GM23338 (cell line): ENCODE measurements around the gene LAMB3. TPM values are rescaled to one million over a fixed set of nuclear protein-coding genes. Genes with fewer than 3 reads are reported as not detected.

Source experiments
- ATAC-seq: fragments of 200-7000 bp; cut with Tn5 transposase; 3 replicates; pipeline ENCODE4 v1.9.1; 2020
- DNase-seq: peaks from one replicate; pipeline ENCODE4 v3.0.0-alpha.2; 2015; ENCODE audit warnings: low spot score
- H2AFZ ChIP-seq: fragments of 200-600 bp; sonication (generic); 2 replicates; pipeline ENCODE4 v1.8.0; 2016; ENCODE audit warnings: antibody characterized with exemption, mild to moderate bottlenecking, moderate library complexity
- H3F3A ChIP-seq: fragments of 200-600 bp; sonication (generic); replicated peaks from 2 replicates; pipeline ENCODE4 v1.8.0; 2017; ENCODE audit warnings: antibody characterized with exemption, mixed run types, low read depth
- H3K27ac ChIP-seq: fragments of 200-600 bp; sonication (generic); 2 replicates; pipeline ENCODE4 v1.6.1; 2016; ENCODE audit warnings: low read depth
- H3K27me3 ChIP-seq: fragments of 200-600 bp; sonication (generic); 2 replicates; pipeline ENCODE4 v1.8.0; 2016; ENCODE audit warnings: mild to moderate bottlenecking, mixed run types, moderate library complexity; ENCODE audit not compliant: insufficient read depth
- H3K36me3 ChIP-seq: fragments of 200-600 bp; sonication (generic); 2 replicates; pipeline ENCODE4 v1.8.0; 2016; ENCODE audit warnings: mild to moderate bottlenecking; ENCODE audit not compliant: insufficient read depth
- H3K4me1 ChIP-seq: fragments of 200-600 bp; sonication (generic); 2 replicates; pipeline ENCODE4 v1.8.0; 2016; ENCODE audit warnings: mild to moderate bottlenecking, moderate library complexity; ENCODE audit not compliant: insufficient read depth
- H3K4me2 ChIP-seq: fragments of 200-600 bp; sonication (generic); 2 replicates; pipeline ENCODE4 v1.7.1; 2017; ENCODE audit warnings: mixed run types
- H3K4me3 ChIP-seq: fragments of 200-600 bp; sonication (generic); 2 replicates; pipeline ENCODE4 v1.6.1; 2016; ENCODE audit warnings: mixed run types
- H3K79me2 ChIP-seq: fragments of 200-600 bp; sonication (generic); replicated peaks from 2 replicates; pipeline ENCODE4 v1.8.0; 2017; ENCODE audit warnings: mild to moderate bottlenecking; ENCODE audit not compliant: insufficient read depth
- H3K9me2 ChIP-seq: fragments of 200-600 bp; sonication (generic); 2 replicates; pipeline ENCODE4 v1.8.0; 2017; ENCODE audit not compliant: insufficient read depth
- H4K20me1 ChIP-seq: fragments of 200-600 bp; sonication (generic); replicated peaks from 2 replicates; pipeline ENCODE4 v1.8.0; 2017; ENCODE audit warnings: mild to moderate bottlenecking; ENCODE audit not compliant: insufficient read depth
- H3K27ac Mint-ChIP-seq: 2 replicates; pipeline ENCODE4 v1.8.0; 2020; ENCODE audit warnings: inconsistent platforms, mild to moderate bottlenecking, moderate library complexity, mixed read lengths
- H3K27me3 Mint-ChIP-seq: 3 replicates; pipeline ENCODE4 v1.8.0; 2022; ENCODE audit warnings: low read depth, mild to moderate bottlenecking, moderate library complexity, mixed read lengths, inconsistent platforms; ENCODE audit not compliant: insufficient read depth, poor library complexity
- H3K36me3 Mint-ChIP-seq: 3 replicates; pipeline ENCODE4 v1.8.0; 2021; ENCODE audit warnings: low read depth, mild to moderate bottlenecking, inconsistent platforms, moderate library complexity, mixed read lengths
- H3K4me1 Mint-ChIP-seq: 3 replicates; pipeline ENCODE4 v1.8.0; 2020; ENCODE audit warnings: mild to moderate bottlenecking, inconsistent platforms, mixed read lengths
- H3K4me3 Mint-ChIP-seq: 3 replicates; pipeline ENCODE4 v1.8.0; 2021; ENCODE audit warnings: moderate library complexity, mild to moderate bottlenecking, inconsistent platforms, mixed read lengths
- H3K9me3 Mint-ChIP-seq: 3 replicates; pipeline ENCODE4 v1.8.0; 2020; ENCODE audit warnings: moderate library complexity, mild to moderate bottlenecking, inconsistent platforms, mixed read lengths
- CREB1 ChIP-seq: fragments of 250-450 bp; sonication (Bioruptor Pico); IDR thresholded peaks from 2 replicates; pipeline ENCODE4 v1.5.0; 2020; ENCODE audit warnings: low read depth, mild to moderate bottlenecking, moderate library complexity
- CTCF ChIP-seq, 2 experiments: fragments of 200-600 bp in 1 of 2; sonication (generic) in 1 of 2; conservative IDR thresholded peaks; 2 replicates each; pipeline versions ENCODE4 v1.5.1 to v1.6.1; 2016 to 2017; ENCODE audit warnings: antibody characterized with exemption in 2 of 2, low read depth in 2 of 2, mild to moderate bottlenecking in 2 of 2, moderate library complexity in 1 of 2
- ETS1 ChIP-seq: IDR thresholded peaks from 2 replicates; pipeline ENCODE4 v1.6.1; 2016; ENCODE audit warnings: antibody characterized with exemption
- EZH2 ChIP-seq: fragments of 200-600 bp; sonication (generic); IDR thresholded peaks from one replicate; pipeline ENCODE4 v1.8.0; 2017; ENCODE audit warnings: antibody characterized with exemption, mild to moderate bottlenecking, low read depth; ENCODE audit not compliant: unreplicated experiment
- EZH2phosphoT487 ChIP-seq: fragments of 200-600 bp; sonication (generic); IDR thresholded peaks from one replicate; pipeline ENCODE4 v1.8.1; 2018; ENCODE audit warnings: antibody characterized with exemption; ENCODE audit not compliant: unreplicated experiment
- JUNB ChIP-seq: IDR thresholded peaks from one replicate; pipeline ENCODE4 v1.6.1; 2016; ENCODE audit warnings: antibody characterized with exemption; ENCODE audit not compliant: unreplicated experiment
- NANOG ChIP-seq: IDR thresholded peaks from 2 replicates; pipeline ENCODE4 v1.6.1; 2016; ENCODE audit warnings: antibody characterized with exemption, borderline replicate concordance
- POLR2AphosphoS5 ChIP-seq: IDR thresholded peaks from 2 replicates; pipeline ENCODE4 v1.6.1; 2016; ENCODE audit warnings: antibody characterized with exemption, low read depth
- REST ChIP-seq: IDR thresholded peaks from one replicate; pipeline ENCODE4 v1.6.1; 2018; ENCODE audit warnings: antibody characterized with exemption; ENCODE audit not compliant: unreplicated experiment
- STAT1 ChIP-seq: IDR thresholded peaks from one replicate; pipeline ENCODE4 v1.6.1; 2016; ENCODE audit warnings: antibody characterized with exemption; ENCODE audit not compliant: unreplicated experiment
- ZNF114 ChIP-seq: fragments of 250-450 bp; sonication (Bioruptor Pico); IDR thresholded peaks from 2 replicates; pipeline ENCODE4 v1.5.0; 2020; ENCODE audit warnings: mild to moderate bottlenecking, moderate library complexity
- ZNF331 ChIP-seq: fragments of 250-450 bp; sonication (Bioruptor Pico); IDR thresholded peaks from 2 replicates; pipeline ENCODE4 v1.5.0; 2020; ENCODE audit warnings: low read depth, mild to moderate bottlenecking, moderate library complexity
- ZNF462 ChIP-seq: fragments of 250-450 bp; sonication (Bioruptor Pico); IDR thresholded peaks from 2 replicates; pipeline ENCODE4 v1.5.0; 2020; ENCODE audit warnings: mild to moderate bottlenecking, moderate library complexity
- polyA plus RNA-seq: library from polyadenylated mRNA; unstranded; fragments of >200 nt; fragmentation: Nextera tagmentation; extraction: Ambion mirVana; gene quantifications from 2 replicates; pipeline ENCODE4 v1.2.1, GENCODE V29; 2016
- total RNA-seq: library from RNA; depleted of rRNA; stranded (reverse); fragments of >200 nt; shearing (Covaris generic); gene quantifications from 2 replicates; pipeline ENCODE4 v1.2.3, GENCODE V29; 2014

The LAMB3 gene
- total and polyA plus RNA-seq, 2 experiments from 2014 or later: 0.05 to 0.52 TPM

DNA sequence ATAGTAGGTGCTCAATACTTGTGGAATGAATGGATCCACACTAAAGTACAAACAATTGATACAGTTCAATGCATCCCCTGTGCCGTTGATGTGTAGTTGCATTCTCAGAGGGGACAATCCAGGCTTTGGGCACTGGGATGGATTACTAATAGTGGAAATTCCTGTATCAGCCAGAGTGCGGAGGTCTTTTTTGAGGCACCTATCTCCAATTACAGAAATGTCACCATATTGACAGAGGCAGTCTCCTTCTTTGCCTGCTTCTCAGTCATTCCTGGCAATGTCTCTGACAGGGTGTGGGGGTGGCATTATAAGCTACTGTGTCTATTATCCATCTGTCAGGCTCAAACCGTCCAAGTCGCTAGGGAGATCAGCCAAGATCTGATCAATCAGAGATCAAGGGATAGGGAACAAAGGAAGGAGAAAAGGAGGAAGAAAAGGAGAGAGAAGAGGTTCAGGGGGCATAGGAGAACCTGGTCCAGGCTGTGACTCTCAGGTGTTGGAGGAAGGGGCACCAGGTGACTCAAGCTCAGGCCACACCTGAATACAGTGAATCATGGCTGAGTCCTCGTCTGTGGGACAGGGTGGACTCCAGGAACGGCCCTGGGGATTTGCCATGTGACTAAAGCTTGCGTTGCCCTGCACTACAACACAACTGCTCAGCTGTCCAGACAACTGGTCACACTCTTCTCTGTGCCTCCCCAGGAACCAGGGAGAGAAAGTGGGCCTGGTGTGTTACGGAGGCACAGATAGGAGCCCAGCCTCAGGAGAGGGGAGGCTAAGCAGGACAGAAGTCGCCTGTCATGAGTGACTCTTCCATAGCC lies 3.4 kb upstream of the LAMB3 start:
- no peak overlapping the region for H3K4me3 ChIP-seq
- Mint-ChIP-seq H3K9me3 (no peaks in the 10 kb centered on the region), H3K36me3 (no peaks in the 10 kb centered on the region), H3K4me1 (peaks cover 29% of the 10 kb centered on the region), H3K27me3 (peaks cover 8% of the 10 kb centered on the region), H3K27ac (no peak overlapping the region), H3K4me3 (no peak overlapping the region)
- H2AFZ ChIP-seq: no peak overlapping the region
- H4K20me1 ChIP-seq: no peaks in the 10 kb centered on the region
- no peaks in the 10 kb centered on the region for H3K36me3 ChIP-seq
- H3K4me2 ChIP-seq: no peak overlapping the region
- ATAC-seq (no peak), DNase-seq (no peak)
- H3F3A ChIP-seq: no peaks in the 10 kb centered on the region
- no peaks in the 10 kb centered on the region for H3K27me3 ChIP-seq
- TF ChIP-seq EZH2phosphoT487 (no peak), STAT1 (no peak), ZNF114 (CRISPR knock-in tag) (no peak), CREB1 (no peak), POLR2AphosphoS5 (no peak), JUNB (no peak), ZNF331 (CRISPR knock-in tag) (no peak), EZH2 (no peak), CTCF (conservative IDR thresholded peaks at IDR 0.05; ENCODE audit: low read depth in 2 of 2) (no peak), ZNF462 (CRISPR knock-in tag) (no peak), NANOG (no peak), ETS1 (no peak), REST (no peak)
- H3K4me1 ChIP-seq: peaks cover 7% of the 10 kb centered on the region
- no peaks in the 10 kb centered on the region for H3K79me2 ChIP-seq
- H3K9me2 ChIP-seq: no peaks in the 10 kb centered on the region
- no peak overlapping the region for H3K27ac ChIP-seq
